Liver (tissue), 3 donors: Measurements from ENCODE around the gene SLC44A1.

Experiments
- EGR1 ChIP-seq, 2 donors: IDR thresholded peaks; 2 replicates each; pipeline ENCODE4 v1.6.1; 2016 to 2018; ENCODE audit warnings: antibody characterized with exemption in 2 of 2, low read depth in 2 of 2
- FOXA1 ChIP-seq: IDR thresholded peaks from 2 replicates; pipeline ENCODE4 v1.6.1; 2016; ENCODE audit warnings: antibody characterized with exemption
- NR2F2 ChIP-seq: IDR thresholded peaks from 2 replicates; pipeline ENCODE4 v1.6.1; 2016; ENCODE audit warnings: antibody characterized with exemption
- RXRA ChIP-seq, 2 donors: IDR thresholded peaks; 2 replicates each; pipeline ENCODE4 v1.6.1; 2017 to 2018; ENCODE audit warnings: antibody characterized with exemption in 2 of 2, mild to moderate bottlenecking in 1 of 2
- SP1 ChIP-seq: IDR thresholded peaks from 2 replicates; pipeline ENCODE4 v1.6.1; 2018; ENCODE audit warnings: antibody characterized with exemption, mild to moderate bottlenecking
- TAF1 ChIP-seq: conservative IDR thresholded peaks from 2 replicates; pipeline ENCODE4 v1.6.1; 2016; ENCODE audit warnings: antibody characterized with exemption, mild to moderate bottlenecking
- YY1 ChIP-seq: IDR thresholded peaks from 2 replicates; pipeline ENCODE4 v1.6.1; 2016; ENCODE audit warnings: antibody characterized with exemption, mild to moderate bottlenecking
- TF ChIP-seq, protein P1 (sequence below): fragments of 150-350 bp; IDR thresholded peaks from 2 replicates; pipeline ENCODE4 v1.5.1; 2017; ENCODE audit warnings: improper control_type of control experiment, low read depth, low read length; ENCODE audit not compliant: missing input control
- TF ChIP-seq, protein P2 (sequence below): IDR thresholded peaks from 2 replicates; pipeline ENCODE4 v1.6.1; 2016; ENCODE audit warnings: antibody characterized with exemption, mild to moderate bottlenecking
- TF ChIP-seq, protein P3 (sequence below): IDR thresholded peaks from 2 replicates; pipeline ENCODE4 v1.6.1; 2016; ENCODE audit warnings: antibody characterized with exemption
- TF ChIP-seq, protein P4 (sequence below): IDR thresholded peaks from 2 replicates; pipeline ENCODE4 v1.6.1; 2016; ENCODE audit warnings: antibody characterized with exemption
- donor health status: healthy.
- donor health status: healthy.

DNA sequence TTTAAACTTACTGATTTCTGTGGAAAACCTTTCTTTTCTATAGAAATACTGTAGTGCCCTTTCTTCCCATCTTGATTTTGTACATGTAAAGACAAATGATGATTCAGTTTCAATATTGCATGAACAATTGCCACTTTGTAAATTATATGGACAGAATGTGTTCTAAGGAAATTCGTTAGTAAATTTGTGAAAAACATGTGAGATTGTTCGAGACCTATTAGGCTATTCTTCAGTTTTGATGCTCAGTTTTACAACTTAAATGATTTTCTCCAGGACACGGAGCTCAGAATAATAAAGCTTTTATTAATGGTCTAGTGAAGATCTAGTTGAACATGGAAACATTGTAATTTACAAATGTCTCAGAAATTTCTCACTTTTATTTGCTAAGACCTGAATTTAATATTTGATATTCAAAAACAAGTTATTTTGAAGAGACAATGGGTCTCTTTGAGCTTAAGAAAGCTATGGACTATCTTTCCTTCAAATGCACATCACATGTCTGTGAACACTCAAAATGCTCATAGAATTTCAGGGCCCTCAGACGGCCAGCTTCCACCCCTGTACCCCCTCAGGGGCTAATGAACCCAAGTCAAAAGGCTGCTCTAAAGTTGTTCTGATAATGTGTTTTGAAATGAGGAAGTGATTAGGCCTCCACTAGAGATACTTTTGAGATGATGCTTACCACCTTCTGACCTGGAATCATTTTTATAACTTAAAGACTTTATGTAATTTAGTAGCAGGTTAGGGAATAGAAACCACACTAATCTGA is 149.3 kb downstream of the SLC44A1 start:
- TF ChIP-seq EGR1 (IDR thresholded peaks at IDR 0.05; ENCODE audit: low read depth in 2 of 2) (no peak), SP1 (no peak), YY1 (no peak), TAF1 (no peak), NR2F2 (no peak), RXRA (IDR thresholded peaks at IDR 0.05) (no peak), FOXA1 (no peak)
- TF ChIP-seq, protein P1, sequence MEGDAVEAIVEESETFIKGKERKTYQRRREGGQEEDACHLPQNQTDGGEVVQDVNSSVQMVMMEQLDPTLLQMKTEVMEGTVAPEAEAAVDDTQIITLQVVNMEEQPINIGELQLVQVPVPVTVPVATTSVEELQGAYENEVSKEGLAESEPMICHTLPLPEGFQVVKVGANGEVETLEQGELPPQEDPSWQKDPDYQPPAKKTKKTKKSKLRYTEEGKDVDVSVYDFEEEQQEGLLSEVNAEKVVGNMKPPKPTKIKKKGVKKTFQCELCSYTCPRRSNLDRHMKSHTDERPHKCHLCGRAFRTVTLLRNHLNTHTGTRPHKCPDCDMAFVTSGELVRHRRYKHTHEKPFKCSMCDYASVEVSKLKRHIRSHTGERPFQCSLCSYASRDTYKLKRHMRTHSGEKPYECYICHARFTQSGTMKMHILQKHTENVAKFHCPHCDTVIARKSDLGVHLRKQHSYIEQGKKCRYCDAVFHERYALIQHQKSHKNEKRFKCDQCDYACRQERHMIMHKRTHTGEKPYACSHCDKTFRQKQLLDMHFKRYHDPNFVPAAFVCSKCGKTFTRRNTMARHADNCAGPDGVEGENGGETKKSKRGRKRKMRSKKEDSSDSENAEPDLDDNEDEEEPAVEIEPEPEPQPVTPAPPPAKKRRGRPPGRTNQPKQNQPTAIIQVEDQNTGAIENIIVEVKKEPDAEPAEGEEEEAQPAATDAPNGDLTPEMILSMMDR, result no peak
- TF ChIP-seq, protein P2, sequence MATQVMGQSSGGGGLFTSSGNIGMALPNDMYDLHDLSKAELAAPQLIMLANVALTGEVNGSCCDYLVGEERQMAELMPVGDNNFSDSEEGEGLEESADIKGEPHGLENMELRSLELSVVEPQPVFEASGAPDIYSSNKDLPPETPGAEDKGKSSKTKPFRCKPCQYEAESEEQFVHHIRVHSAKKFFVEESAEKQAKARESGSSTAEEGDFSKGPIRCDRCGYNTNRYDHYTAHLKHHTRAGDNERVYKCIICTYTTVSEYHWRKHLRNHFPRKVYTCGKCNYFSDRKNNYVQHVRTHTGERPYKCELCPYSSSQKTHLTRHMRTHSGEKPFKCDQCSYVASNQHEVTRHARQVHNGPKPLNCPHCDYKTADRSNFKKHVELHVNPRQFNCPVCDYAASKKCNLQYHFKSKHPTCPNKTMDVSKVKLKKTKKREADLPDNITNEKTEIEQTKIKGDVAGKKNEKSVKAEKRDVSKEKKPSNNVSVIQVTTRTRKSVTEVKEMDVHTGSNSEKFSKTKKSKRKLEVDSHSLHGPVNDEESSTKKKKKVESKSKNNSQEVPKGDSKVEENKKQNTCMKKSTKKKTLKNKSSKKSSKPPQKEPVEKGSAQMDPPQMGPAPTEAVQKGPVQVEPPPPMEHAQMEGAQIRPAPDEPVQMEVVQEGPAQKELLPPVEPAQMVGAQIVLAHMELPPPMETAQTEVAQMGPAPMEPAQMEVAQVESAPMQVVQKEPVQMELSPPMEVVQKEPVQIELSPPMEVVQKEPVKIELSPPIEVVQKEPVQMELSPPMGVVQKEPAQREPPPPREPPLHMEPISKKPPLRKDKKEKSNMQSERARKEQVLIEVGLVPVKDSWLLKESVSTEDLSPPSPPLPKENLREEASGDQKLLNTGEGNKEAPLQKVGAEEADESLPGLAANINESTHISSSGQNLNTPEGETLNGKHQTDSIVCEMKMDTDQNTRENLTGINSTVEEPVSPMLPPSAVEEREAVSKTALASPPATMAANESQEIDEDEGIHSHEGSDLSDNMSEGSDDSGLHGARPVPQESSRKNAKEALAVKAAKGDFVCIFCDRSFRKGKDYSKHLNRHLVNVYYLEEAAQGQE, result no peak
- TF ChIP-seq, protein P3, sequence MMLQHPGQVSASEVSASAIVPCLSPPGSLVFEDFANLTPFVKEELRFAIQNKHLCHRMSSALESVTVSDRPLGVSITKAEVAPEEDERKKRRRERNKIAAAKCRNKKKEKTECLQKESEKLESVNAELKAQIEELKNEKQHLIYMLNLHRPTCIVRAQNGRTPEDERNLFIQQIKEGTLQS, result no peak
- TF ChIP-seq, protein P4, sequence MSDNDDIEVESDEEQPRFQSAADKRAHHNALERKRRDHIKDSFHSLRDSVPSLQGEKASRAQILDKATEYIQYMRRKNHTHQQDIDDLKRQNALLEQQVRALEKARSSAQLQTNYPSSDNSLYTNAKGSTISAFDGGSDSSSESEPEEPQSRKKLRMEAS, result no peak
